IMR-90 (cell line): ENCODE results near the gene DCAF11. TPM values are rescaled to one million over a fixed set of nuclear protein-coding genes. Genes with fewer than 3 reads are reported as not detected.

Source experiments
- microRNA-seq, 2 experiments: library from miRNA; stranded (forward) in 1 of 2; unstranded in 1 of 2; fragments of 10-50 nt in 1 of 2; fragments of <30 nt in 1 of 2; gene quantifications in 1 of 2; microRNA quantifications in 1 of 2; one replicate each; pipeline versions ENCODE3 to v1.1.0; 2013 to 2020; ENCODE audit not compliant: insufficient read depth in 1 of 2, insufficient read length in 1 of 2, unreplicated experiment in 1 of 2
- polyA plus RNA-seq, 3 experiments: library from polyadenylated mRNA; depleted of rRNA; stranded (reverse); fragments of >200 nt; gene quantifications; 2 replicates each; pipeline ENCODE4 v1.2.3, GENCODE V29; 2012; ENCODE audit warnings: low replicate concordance in 1 of 3
- small RNA-seq, 5 experiments: library from RNA; depleted of rRNA; stranded (forward); fragments of <200 nt; gene quantifications; one replicate each; pipeline ENCODE3, GENCODE V24; 2012
- total RNA-seq: library from RNA; depleted of rRNA; stranded (reverse); fragments of >200 nt; gene quantifications from 2 replicates; pipeline ENCODE4 v1.2.3, GENCODE V29; 2012; rRNA removed

Gene DCAF11
- total and polyA plus RNA-seq, 2 of the 4 experiments (the other 2 are of a cell fraction) = 21.0 to 52.0 TPM

Small RNA genes lying within 50 kb of the gene (microRNA-seq; reads per million reads assigned to microRNA genes)
- not detected for gene IRF9 (ENCODE audit: insufficient read depth, insufficient read length)
- gene MIR7703 (ENCODE audit: unreplicated experiment) = not detected
- not detected for gene RNA5SP383 (ENCODE audit: insufficient read depth, insufficient read length)

Small RNA genes lying within 50 kb of the gene (small RNA-seq; reads per million reads assigned to genes)
- gene IRF9 (0 to 0.14 (median 0) reads per million in 5 experiments), gene RNA5SP383 (0 to 25.3 (median 1.1) reads per million in 5 experiments)

Other genes starting within 250 kb of the DCAF11 start
- gene DHRS4, start 161.0 kb upstream of the DCAF11 start, total RNA-seq = 43.2 and 48.9 TPM in 2 replicates
- 48.6 and 51.8 TPM in 2 replicates for gene DHRS4, start 161.0 kb upstream of the DCAF11 start, polyA plus RNA-seq (2012; rRNA removed)
- 11.1 and 12.5 TPM in 2 replicates for gene DHRS4L2, start 125.8 kb upstream of the DCAF11 start, total RNA-seq
- 17.3 and 19.6 TPM in 2 replicates for gene DHRS4L2, start 125.8 kb upstream of the DCAF11 start, polyA plus RNA-seq (2012; rRNA removed)
- gene CARMIL3, start 62.8 kb upstream of the DCAF11 start, total RNA-seq = under 0.01 TPM in 1 of 2 replicates, not detected in the other
- 0.03 TPM in 1 of 2 replicates, not detected in the other for gene CARMIL3, start 62.8 kb upstream of the DCAF11 start, polyA plus RNA-seq (2012; rRNA removed)
- gene CPNE6, start 43.2 kb upstream of the DCAF11 start, total RNA-seq = not detected in 2 replicates
- gene CPNE6, start 43.2 kb upstream of the DCAF11 start, polyA plus RNA-seq (2012; rRNA removed) = not detected in 2 replicates
- 11.1 and 13.4 TPM in 2 replicates for gene PCK2, start 20.5 kb upstream of the DCAF11 start, total RNA-seq
- 23.9 and 29.4 TPM in 2 replicates for gene PCK2, start 20.5 kb upstream of the DCAF11 start, polyA plus RNA-seq (2012; rRNA removed)
- 0.18 and 0.28 TPM in 2 replicates for gene NRL, start 172 bp downstream of the DCAF11 start, total RNA-seq
- gene NRL, start 172 bp downstream of the DCAF11 start, polyA plus RNA-seq (2012; rRNA removed) = 0.70 and 0.85 TPM in 2 replicates
- not detected in 2 replicates for gene FITM1, start 15.9 kb downstream of the DCAF11 start, total RNA-seq
- gene FITM1, start 15.9 kb downstream of the DCAF11 start, polyA plus RNA-seq (2012; rRNA removed) = not detected in 2 replicates
- gene PSME1, start 21.4 kb downstream of the DCAF11 start, total RNA-seq = 42.8 and 55.3 TPM in 2 replicates
- gene PSME1, start 21.4 kb downstream of the DCAF11 start, polyA plus RNA-seq (2012; rRNA removed) = 97.9 and 106 TPM in 2 replicates
- 15.0 and 15.1 TPM in 2 replicates for gene EMC9, start 26.8 kb downstream of the DCAF11 start, total RNA-seq
- 19.2 and 21.6 TPM in 2 replicates for gene EMC9, start 26.8 kb downstream of the DCAF11 start, polyA plus RNA-seq (2012; rRNA removed)
- gene PSME2, start 31.8 kb downstream of the DCAF11 start, total RNA-seq = 92.2 and 104 TPM in 2 replicates
- 141 and 171 TPM in 2 replicates for gene PSME2, start 31.8 kb downstream of the DCAF11 start, polyA plus RNA-seq (2012; rRNA removed)
- gene RNF31, start 32.7 kb downstream of the DCAF11 start, total RNA-seq = 26.1 and 37.5 TPM in 2 replicates
- gene RNF31, start 32.7 kb downstream of the DCAF11 start, polyA plus RNA-seq (2012; rRNA removed) = 28.9 and 31.6 TPM in 2 replicates
- gene IRF9, start 46.5 kb downstream of the DCAF11 start, total RNA-seq = 29.7 and 34.6 TPM in 2 replicates
- gene IRF9, start 46.5 kb downstream of the DCAF11 start, polyA plus RNA-seq (2012; rRNA removed) = 23.2 and 25.6 TPM in 2 replicates
- gene REC8, start 57.3 kb downstream of the DCAF11 start, total RNA-seq = 0.36 and 0.56 TPM in 2 replicates
- gene REC8, start 57.3 kb downstream of the DCAF11 start, polyA plus RNA-seq (2012; rRNA removed) = 3.5 and 3.6 TPM in 2 replicates
- 36.7 and 37.6 TPM in 2 replicates for gene IPO4, start 74.0 kb downstream of the DCAF11 start, total RNA-seq
- 39.4 and 39.9 TPM in 2 replicates for gene IPO4, start 74.0 kb downstream of the DCAF11 start, polyA plus RNA-seq (2012; rRNA removed)
- 51.9 and 65.6 TPM in 2 replicates for gene TM9SF1, start 80.7 kb downstream of the DCAF11 start, total RNA-seq
- 40.4 and 40.9 TPM in 2 replicates for gene TM9SF1, start 80.7 kb downstream of the DCAF11 start, polyA plus RNA-seq (2012; rRNA removed)
- gene TSSK4, start 90.9 kb downstream of the DCAF11 start, total RNA-seq = under 0.01 TPM in 1 of 2 replicates, not detected in the other
- gene TSSK4, start 90.9 kb downstream of the DCAF11 start, polyA plus RNA-seq (2012; rRNA removed) = 0.07 TPM in 1 of 2 replicates, not detected in the other
- gene CHMP4A, start 98.7 kb downstream of the DCAF11 start, total RNA-seq = 22.0 and 31.7 TPM in 2 replicates
- 63.8 and 66.4 TPM in 2 replicates for gene CHMP4A, start 98.7 kb downstream of the DCAF11 start, polyA plus RNA-seq (2012; rRNA removed)
- 15.1 and 16.7 TPM in 2 replicates for gene MDP1, start 101.3 kb downstream of the DCAF11 start, total RNA-seq
- 16.7 and 17.8 TPM in 2 replicates for gene MDP1, start 101.3 kb downstream of the DCAF11 start, polyA plus RNA-seq (2012; rRNA removed)
- gene NEDD8, start 117.6 kb downstream of the DCAF11 start, total RNA-seq = 167 and 224 TPM in 2 replicates
- 375 and 393 TPM in 2 replicates for gene NEDD8, start 117.6 kb downstream of the DCAF11 start, polyA plus RNA-seq (2012; rRNA removed)
- 56.1 and 92.5 TPM in 2 replicates for gene GMPR2, start 118.2 kb downstream of the DCAF11 start, total RNA-seq
- gene GMPR2, start 118.2 kb downstream of the DCAF11 start, polyA plus RNA-seq (2012; rRNA removed) = 63.7 and 65.7 TPM in 2 replicates
- 21.1 and 26.9 TPM in 2 replicates for gene TINF2, start 127.8 kb downstream of the DCAF11 start, total RNA-seq
- 30.0 and 33.0 TPM in 2 replicates for gene TINF2, start 127.8 kb downstream of the DCAF11 start, polyA plus RNA-seq (2012; rRNA removed)
- gene TGM1, start 148.4 kb downstream of the DCAF11 start, total RNA-seq = 0.56 and 0.72 TPM in 2 replicates
- 2.7 and 3.3 TPM in 2 replicates for gene TGM1, start 148.4 kb downstream of the DCAF11 start, polyA plus RNA-seq (2012; rRNA removed)
- gene RABGGTA, start 156.8 kb downstream of the DCAF11 start, total RNA-seq = 25.6 and 27.2 TPM in 2 replicates
- gene RABGGTA, start 156.8 kb downstream of the DCAF11 start, polyA plus RNA-seq (2012; rRNA removed) = 55.6 and 64.0 TPM in 2 replicates
- 13.1 and 15.8 TPM in 2 replicates for gene DHRS1, start 185.0 kb downstream of the DCAF11 start, total RNA-seq
- gene DHRS1, start 185.0 kb downstream of the DCAF11 start, polyA plus RNA-seq (2012; rRNA removed) = 34.7 and 38.6 TPM in 2 replicates
- gene NOP9, start 185.1 kb downstream of the DCAF11 start, total RNA-seq = 22.5 and 25.8 TPM in 2 replicates
- 11.7 and 11.8 TPM in 2 replicates for gene NOP9, start 185.1 kb downstream of the DCAF11 start, polyA plus RNA-seq (2012; rRNA removed)
- under 0.01 TPM in 2 replicates for gene CIDEB, start 193.2 kb downstream of the DCAF11 start, total RNA-seq
- 0.19 TPM in 2 replicates for gene CIDEB, start 193.2 kb downstream of the DCAF11 start, polyA plus RNA-seq (2012; rRNA removed)
- 0.56 and 0.72 TPM in 2 replicates for gene LTB4R2, start 195.4 kb downstream of the DCAF11 start, total RNA-seq
- 1.7 and 2.0 TPM in 2 replicates for gene LTB4R2, start 195.4 kb downstream of the DCAF11 start, polyA plus RNA-seq (2012; rRNA removed)
- gene LTB4R, start 196.7 kb downstream of the DCAF11 start, total RNA-seq = 0.18 and 0.28 TPM in 2 replicates
- 2.3 TPM in 2 replicates for gene LTB4R, start 196.7 kb downstream of the DCAF11 start, polyA plus RNA-seq (2012; rRNA removed)
- gene ADCY4, start 220.3 kb downstream of the DCAF11 start, total RNA-seq = not detected in 2 replicates
- 0.04 TPM in 1 of 2 replicates, not detected in the other for gene ADCY4, start 220.3 kb downstream of the DCAF11 start, polyA plus RNA-seq (2012; rRNA removed)
- gene RIPK3, start 225.2 kb downstream of the DCAF11 start, total RNA-seq = not detected in 2 replicates
- 0.09 TPM in 1 of 2 replicates, not detected in the other for gene RIPK3, start 225.2 kb downstream of the DCAF11 start, polyA plus RNA-seq (2012; rRNA removed)